SK-N-SH (cell line): ENCODE results near the gene COL23A1. TPM values are rescaled to one million over a fixed set of nuclear protein-coding genes. Genes with fewer than 3 reads are reported as not detected.
"Not testable (repeated sequence)": the region's sequence is repeated elsewhere in the genome, so short reads cannot be mapped to it uniquely, and the experiment has no call there.

Experiments
- CTCF ChIA-PET: fragments of 300-600, 350-600 bp; formaldehyde crosslinking; extraction: SDS; loops from one replicate; lab custom pipeline; 2021; lab: Yijun Ruan, JAX
- POLR2A ChIA-PET: fragments of 350-600 bp; sonication (Branson Sonifier 250); formaldehyde crosslinking; extraction: SDS; loops from one replicate; lab custom pipeline; 2020; ENCODE audit warnings: antibody characterized with exemption, inconsistent platforms; lab: Yijun Ruan, JAX
- DNase-seq: peaks from one replicate; pipeline ENCODE4 v3.0.0; 2012
- H2AFZ ChIP-seq: fragments of 200-600 bp; sonication (generic); 2 replicates; pipeline ENCODE4 v1.8.1; 2016; ENCODE audit warnings: antibody characterized with exemption, mild to moderate bottlenecking, low read depth
- H3F3A ChIP-seq: fragments of 200-600 bp; sonication (generic); replicated peaks from 2 replicates; pipeline ENCODE3; 2016; ENCODE audit warnings: antibody characterized with exemption, mild to moderate bottlenecking; ENCODE audit not compliant: insufficient read depth
- H3K27ac ChIP-seq, 2 experiments: fragments of 200-500 bp in 1 of 2; fragments of 200-600 bp in 1 of 2; sonication (Bioruptor generic) in 1 of 2; sonication (generic), shearing (Covaris generic) in 1 of 2; 2 replicates each; pipeline versions ENCODE4 v1.5.1 to v1.6.1; 2014 to 2016; ENCODE audit warnings: low read depth in 2 of 2, inconsistent platforms in 1 of 2, low read length in 1 of 2, mild to moderate bottlenecking in 1 of 2, mixed read lengths in 1 of 2
- H3K27me3 ChIP-seq: fragments of 200-600 bp; sonication (generic), shearing (Covaris generic); 2 replicates; pipeline ENCODE4 v1.6.1; 2016; ENCODE audit warnings: mixed run types; ENCODE audit not compliant: insufficient read depth
- H3K36me3 ChIP-seq, 2 experiments: fragments of 200-500 bp in 1 of 2; fragments of 200-600 bp in 1 of 2; sonication (Bioruptor generic) in 1 of 2; sonication (generic) in 1 of 2; replicated peaks in 1 of 2; 2 replicates each; pipeline versions ENCODE3 to v1.5.1; 2014 to 2016; ENCODE audit warnings: low read length in 1 of 2, mild to moderate bottlenecking in 1 of 2; ENCODE audit not compliant: insufficient read depth in 2 of 2, control insufficient read depth in 1 of 2
- H3K4me1 ChIP-seq, 2 experiments: fragments of 200-500 bp in 1 of 2; fragments of 200-600 bp in 1 of 2; sonication (Bioruptor generic) in 1 of 2; sonication (generic), shearing (Covaris generic) in 1 of 2; 2 replicates each; pipeline versions ENCODE4 v1.5.1 to v1.6.1; 2014 to 2016; ENCODE audit warnings: low read depth in 1 of 2, low read length in 1 of 2, mixed run types in 1 of 2; ENCODE audit not compliant: insufficient read depth in 2 of 2, control insufficient read depth in 1 of 2
- H3K4me2 ChIP-seq: fragments of 200-600 bp; sonication (generic), shearing (Covaris generic); 2 replicates; pipeline ENCODE4 v1.6.1; 2017; ENCODE audit warnings: mixed run types
- H3K4me3 ChIP-seq, 2 experiments: fragments of 200-500 bp in 1 of 2; fragments of 200-600 bp in 1 of 2; sonication (Bioruptor generic) in 1 of 2; sonication (generic), shearing (Covaris generic) in 1 of 2; 2 replicates each; pipeline versions ENCODE4 v1.5.1 to v1.8.1; 2014 to 2016; ENCODE audit warnings: low read depth in 2 of 2, inconsistent platforms in 1 of 2, low read length in 1 of 2, mild to moderate bottlenecking in 1 of 2, mixed read lengths in 1 of 2, moderate library complexity in 1 of 2
- H3K79me2 ChIP-seq: fragments of 200-600 bp; sonication (generic); 2 replicates; pipeline ENCODE4 v1.8.1; 2017; ENCODE audit warnings: mild to moderate bottlenecking; ENCODE audit not compliant: insufficient read depth
- H3K9ac ChIP-seq: fragments of 200-600 bp; sonication (generic); 2 replicates; pipeline ENCODE4 v1.6.1; 2017; ENCODE audit warnings: mixed run types
- H3K9me2 ChIP-seq: fragments of 200-600 bp; sonication (generic); 2 replicates; pipeline ENCODE4 v1.6.1; 2017; ENCODE audit warnings: mixed run types
- H3K9me3 ChIP-seq: fragments of 200-600 bp; sonication (generic); 2 replicates; pipeline ENCODE4 v1.6.1; 2017; ENCODE audit warnings: mixed run types, mild to moderate bottlenecking, moderate library complexity
- H4K20me1 ChIP-seq: fragments of 200-600 bp; sonication (generic); 2 replicates; pipeline ENCODE4 v1.6.1; 2017; ENCODE audit warnings: mild to moderate bottlenecking, mixed run types; ENCODE audit not compliant: insufficient read depth
- FOSL2 ChIP-seq: IDR thresholded peaks from 2 replicates; pipeline ENCODE4 v1.4.0; 2012; ENCODE audit warnings: low read depth, mild to moderate bottlenecking, moderate library complexity, borderline replicate concordance
- FOXJ3 ChIP-seq: sonication (generic); formaldehyde crosslinking; IDR thresholded peaks from 2 replicates; pipeline ENCODE4 v1.5.1; 2020; ENCODE audit warnings: mild to moderate bottlenecking, missing genetic modification reagents
- IRF3 ChIP-seq: fragments of 150-350 bp; IDR thresholded peaks from 2 replicates; pipeline ENCODE4 v1.6.1; 2016; ENCODE audit warnings: mild to moderate bottlenecking, low read depth, low read length
- MEF2A ChIP-seq: IDR thresholded peaks from 2 replicates; pipeline ENCODE4 v1.4.0; 2012; ENCODE audit warnings: low read depth, borderline replicate concordance
- NFIC ChIP-seq: IDR thresholded peaks from 2 replicates; pipeline ENCODE4 v1.4.0; 2012; ENCODE audit warnings: borderline replicate concordance
- PBX3 ChIP-seq: IDR thresholded peaks from 2 replicates; pipeline ENCODE4; 2012
- POLR2AphosphoS5 ChIP-seq: IDR thresholded peaks from 2 replicates; pipeline ENCODE4 v1.6.1; 2012; ENCODE audit warnings: low read depth, low read length
- RCOR1 ChIP-seq: fragments of 150-350 bp; IDR thresholded peaks from 2 replicates; pipeline ENCODE4 v1.6.1; 2017; ENCODE audit warnings: antibody characterized with exemption, low read length
- RFX5 ChIP-seq: IDR thresholded peaks from 2 replicates; pipeline ENCODE4 v1.6.1; 2012; ENCODE audit warnings: mild to moderate bottlenecking, improper control_type of control experiment, low read length
- SIN3A ChIP-seq: IDR thresholded peaks from 2 replicates; pipeline ENCODE4 v1.6.1; 2012; ENCODE audit warnings: low read depth, mild to moderate bottlenecking, low read length, moderate library complexity, borderline replicate concordance
- TAF1 ChIP-seq: IDR thresholded peaks from 2 replicates; pipeline ENCODE4 v1.6.1; 2012; ENCODE audit warnings: low read depth, mild to moderate bottlenecking, low read length, moderate library complexity, borderline replicate concordance
- TCF12 ChIP-seq: IDR thresholded peaks from 2 replicates; pipeline ENCODE4 v1.4.0; 2012
- TEAD4 ChIP-seq: IDR thresholded peaks from 2 replicates; pipeline ENCODE4 v1.4.0; 2012; ENCODE audit warnings: mild to moderate bottlenecking, borderline replicate concordance; ENCODE audit not compliant: insufficient read depth
- USF2 ChIP-seq: fragments of 150-350 bp; IDR thresholded peaks from 2 replicates; pipeline ENCODE4 v1.6.1; 2017; ENCODE audit warnings: antibody characterized with exemption, low read length, low read depth, borderline replicate concordance
- ZBTB33 ChIP-seq: IDR thresholded peaks from 2 replicates; pipeline ENCODE4 v1.4.0; 2012; ENCODE audit warnings: low read depth, borderline replicate concordance
- WGBS: methylation state at CpG from one replicate; pipeline ENCODE4 v1.1.6; 2017; ENCODE audit warnings: low lambda C conversion rate; 5-methylcytosine and 5-hydroxymethylcytosine counted together
- polyA plus RNA-seq, 3 experiments: library from polyadenylated mRNA; depleted of rRNA; stranded (reverse); fragments of >200 nt; gene quantifications; 2 replicates each; pipeline ENCODE4 v1.2.3, GENCODE V29; 2012

Gene COL23A1
- polyA plus RNA-seq, 1 of the 3 experiments (the other 2 are of a cell fraction), result 0.10 TPM

DNA sequence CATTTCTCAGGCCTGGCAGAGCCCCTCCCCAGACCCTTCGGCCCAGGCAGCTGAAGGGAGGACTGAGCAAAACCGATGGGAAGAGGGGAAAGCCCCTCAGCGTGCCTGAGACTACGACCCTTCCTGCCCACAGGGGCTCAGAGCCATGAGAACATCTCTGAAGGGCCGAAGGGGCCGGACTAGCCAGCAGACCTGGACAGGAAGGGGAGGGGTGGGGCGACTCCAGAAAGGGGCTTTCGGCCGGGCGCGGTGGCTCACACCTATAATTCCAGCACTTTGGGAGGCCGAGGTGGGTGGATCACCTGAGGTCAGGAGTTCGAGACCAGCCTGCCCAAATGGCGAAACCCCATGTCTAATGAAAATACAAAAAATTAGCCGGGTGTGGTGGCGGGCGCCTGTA, 271.8 kb downstream of the COL23A1 start:
- Histone ChIP-seq H3K4me3 (no peak overlapping the region), H3K4me1 (peaks cover 0 to 12% of the 10 kb centered on the region in 2 experiments; a peak in 1 of 4 replicates), H3K9me3 (no peaks in the 10 kb centered on the region), H3F3A (no peaks in the 10 kb centered on the region), H3K36me3 (no peaks in the 10 kb centered on the region), H3K27me3 (no peaks in the 10 kb centered on the region), H3K27ac (no peak overlapping the region), H3K9ac (no peak overlapping the region), H3K4me2 (no peak overlapping the region), H3K79me2 (no peaks in the 10 kb centered on the region), H4K20me1 (no peaks in the 10 kb centered on the region), H3K9me2 (no peaks in the 10 kb centered on the region), H2AFZ (no peak overlapping the region)
- ChIA-PET CTCF (interaction anchor here (1.0 kb wide), 1 partner anchor 28 kb away, joined by 3 read pairs; no protein-coding TSS in a partner anchor), POLR2A (interaction anchor here (0.7 kb wide), 1 partner anchor 48 kb away, joined by 3 read pairs; no protein-coding TSS in a partner anchor)
- DNase-seq, result no peak
- TF ChIP-seq FOSL2 (no peak), NFIC (no peak), IRF3 (no peak), TAF1 (no peak), TEAD4 (no peak), RCOR1 (no peak), RFX5 (no peak), PBX3 (no peak), POLR2AphosphoS5 (no peak), TCF12 (no peak), SIN3A (no peak), ZBTB33 (no peak), USF2 (no peak), MEF2A (no peak), FOXJ3 (CRISPR knock-in tag) (no peak)
- WGBS, result 58% methylated on average over 16 of the region's 17 CpGs

- CTCF ChIA-PET, result interaction anchor here (1.0 kb wide), 1 partner anchor 27 kb away, joined by 3 read pairs; no protein-coding TSS in a partner anchor
Measured at GRCh38 chr5:178317727-178318126, 272.5 kb downstream of the COL23A1 start.

More at GRCh38 chr5:178317727-178318126, 272.5 kb downstream of the COL23A1 start:
- peaks cover 0 to 16% of the 10 kb centered on the region in 2 experiments; a peak in 1 of 4 replicates for H3K4me1 ChIP-seq
- H2AFZ ChIP-seq, H3K4me2 ChIP-seq, H3F3A ChIP-seq, H3K9ac ChIP-seq, H3K27me3 ChIP-seq, H3K36me3 ChIP-seq, H3K9me3 ChIP-seq, H3K79me2 ChIP-seq, POLR2A ChIA-PET, H4K20me1 ChIP-seq, H3K9me2 ChIP-seq, DNase-seq, H3K4me3 ChIP-seq, H3K27ac ChIP-seq: not testable (repeated sequence)
- WGBS, result 36% methylated on average over 5 of the region's 5 CpGs
